C4-2B (cell line): ENCODE measurements around the gene NT5C3B.
A peak's percentile ranks its signal among the peaks of the same experiment; 100 is the strongest.
"Not testable (repeated sequence)": the region's sequence is repeated elsewhere in the genome, so short reads cannot be mapped to it uniquely, and the experiment has no call there.

Experiments used
- H3K27ac ChIP-seq: fragments of 450-650 bp; 2 replicates; pipeline ENCODE4 v1.5.1; 2017
- CTCF ChIP-seq: fragments of 450-650 bp; conservative IDR thresholded peaks from 2 replicates; pipeline ENCODE4 v1.5.1; 2017; ENCODE audit warnings: mild to moderate bottlenecking
- ZFX ChIP-seq: fragments of 450-650 bp; IDR thresholded peaks from 2 replicates; pipeline ENCODE4 v1.6.1; 2017

The NT5C3B gene

DNA sequence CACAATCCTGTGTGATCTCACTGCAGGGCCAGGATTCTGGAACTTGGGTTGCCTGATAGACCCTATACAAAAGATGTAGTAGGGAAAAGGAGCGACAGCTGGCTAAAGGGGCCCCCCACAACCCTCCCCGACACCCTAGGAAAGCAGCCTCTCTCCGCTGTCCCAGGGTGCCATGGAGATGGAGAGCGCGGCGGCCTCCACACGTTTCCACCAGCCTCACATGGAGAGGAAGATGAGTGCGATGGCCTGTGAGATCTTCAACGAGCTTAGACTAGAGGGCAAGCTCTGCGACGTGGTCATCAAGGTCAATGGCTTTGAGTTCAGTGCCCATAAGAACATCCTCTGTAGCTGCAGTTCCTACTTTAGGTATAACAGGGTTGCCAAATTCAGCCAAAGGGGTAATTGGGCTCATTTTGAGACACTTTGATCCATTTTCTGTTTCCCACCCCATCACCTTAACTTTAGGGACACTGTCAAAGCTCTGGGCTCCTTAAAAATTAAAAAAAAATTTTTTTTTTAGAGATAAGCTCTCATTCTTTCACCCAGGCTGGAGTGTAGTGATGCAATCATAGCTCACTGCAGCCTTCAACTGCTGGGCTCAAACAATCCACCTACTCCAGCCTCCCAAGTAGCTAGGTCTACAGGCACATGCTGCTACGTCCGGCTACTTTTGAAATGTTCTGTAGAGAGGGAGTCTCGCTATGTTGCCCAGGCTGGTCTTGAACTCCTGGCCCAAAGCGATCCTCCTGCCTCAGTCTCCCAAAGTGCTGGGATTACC is 1.9 kb upstream of the NT5C3B start, which contains the start of gene KLHL10:
KLHL10 (plus strand) TSS at position 65 of the 778 bp plus-strand sequence; CDS start at position 173, 108 bp downstream.
- H3K27ac ChIP-seq, result peak within 1 kb of the TSS; percentile 91
- TF ChIP-seq CTCF (no peak), ZFX (no peak)

GRCh38 chr17:41836550-41837196 is 641 bp upstream of the NT5C3B start:
- no peak for TF ChIP-seq CTCF
- TF ChIP-seq ZFX, result no peak
- H3K27ac ChIP-seq, result peak overlapping the region; percentile 91

DNA sequence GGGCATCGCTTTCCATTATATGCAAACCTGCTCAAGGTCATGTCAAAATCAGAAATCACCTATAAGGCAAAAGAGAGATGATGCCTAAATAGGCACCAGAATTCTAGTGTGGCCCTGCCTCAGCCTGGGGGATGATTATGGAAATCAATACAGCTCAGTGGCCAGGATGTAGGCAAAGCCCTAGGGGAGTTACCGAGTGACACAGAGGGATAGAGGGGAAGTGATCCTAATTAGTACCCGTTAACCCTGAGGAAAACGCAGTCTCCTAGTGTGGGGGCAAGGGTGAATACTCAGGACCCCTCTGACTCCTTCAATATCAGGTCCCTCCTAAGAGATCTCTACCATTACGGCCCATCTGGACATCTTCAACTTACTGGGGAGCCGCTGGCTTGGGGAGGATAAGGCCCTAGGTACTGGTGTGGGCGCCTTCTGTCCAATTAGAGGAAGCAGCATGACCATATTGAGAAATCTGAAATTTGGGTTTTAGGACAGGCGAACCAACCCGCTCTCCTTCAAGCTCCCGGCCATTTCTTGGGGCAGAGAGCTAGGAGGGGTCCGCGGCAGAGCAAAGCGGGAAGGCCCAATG is 725 bp downstream of the NT5C3B start:
- TF ChIP-seq CTCF (no peak), ZFX (no peak)
- peak overlapping the region; percentile 91 for H3K27ac ChIP-seq

DNA sequence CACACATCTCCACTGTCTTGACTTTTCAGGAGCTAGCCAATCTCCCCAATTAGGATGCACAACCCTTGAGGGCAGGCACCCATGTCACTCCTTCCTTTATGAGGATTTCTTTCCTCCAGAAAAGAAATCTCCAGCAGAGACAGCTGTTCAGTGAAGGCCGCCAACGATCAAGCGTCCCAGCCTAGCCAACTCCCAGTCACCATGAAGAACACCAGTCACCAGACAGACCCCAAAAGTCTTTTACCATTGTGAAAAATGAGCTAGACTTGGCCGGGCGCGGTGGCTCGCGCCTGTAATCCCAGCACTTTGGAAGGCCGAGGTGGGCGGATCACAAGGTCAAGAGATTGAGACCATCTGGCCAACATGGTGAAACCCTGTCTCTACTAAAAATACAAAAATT is 6.1 kb downstream of the NT5C3B start:
- not testable (repeated sequence) for H3K27ac ChIP-seq

GRCh38 chr17:41825175-41825845 is 10.7 kb downstream of the NT5C3B start:
- TF ChIP-seq ZFX (no peak), CTCF (no peak)
- no peak overlapping the region for H3K27ac ChIP-seq

DNA sequence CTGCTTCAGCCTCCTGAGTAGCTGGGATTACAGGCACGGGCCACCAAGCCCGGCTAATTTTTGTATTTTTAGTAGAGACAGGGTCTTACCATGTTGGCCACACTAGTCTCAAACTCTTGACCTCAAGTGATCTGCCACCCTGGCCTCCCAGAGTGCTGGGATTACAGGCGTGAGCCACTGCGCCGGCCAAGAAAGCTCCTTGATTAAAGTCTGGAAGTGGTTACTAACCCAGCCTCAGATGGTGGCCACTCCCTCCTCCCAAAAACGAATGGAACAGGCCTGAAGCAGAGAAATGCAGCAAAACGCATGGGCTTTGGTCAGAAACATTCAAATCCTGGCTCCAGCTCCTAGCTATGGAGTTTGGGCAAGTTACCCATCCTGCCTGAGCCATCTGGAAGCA is 11.9 kb downstream of the NT5C3B start:
- H3K27ac ChIP-seq, result no peak overlapping the region
- TF ChIP-seq ZFX, result no peak
- TF ChIP-seq CTCF, result no peak

- no peak overlapping the region for H3K27ac ChIP-seq
- TF ChIP-seq ZFX (no peak), CTCF (no peak)
Observed at GRCh38 chr17:41823580-41823979, 12.5 kb downstream of the NT5C3B start.
